Peyer's patch (tissue), 4 donors: Measurements from ENCODE around the gene FARP1. TPM values are rescaled to one million over a fixed set of nuclear protein-coding genes. Genes with fewer than 3 reads are reported as not detected.

Experiments
- DNase-seq, 3 donors: peaks; one replicate each; pipeline ENCODE4 v3.0.0-alpha.2; 2017 to 2019
- H3K27ac ChIP-seq, 4 donors: fragments of 200-600 bp; sonication (generic); one replicate each; pipeline ENCODE4 v1.5.1; 2016 to 2019
- H3K27me3 ChIP-seq, 2 donors: fragments of 200-600 bp; sonication (generic); one replicate each; pipeline ENCODE4 v1.5.1; 2019
- H3K36me3 ChIP-seq, 3 donors: fragments of 200-600 bp; sonication (generic); one replicate each; pipeline ENCODE4 v1.5.1; 2016 to 2019
- H3K4me1 ChIP-seq, 4 donors: fragments of 200-600 bp; sonication (generic); one replicate each; pipeline ENCODE4 v1.5.1; 2016 to 2019
- H3K4me3 ChIP-seq, 4 donors: fragments of 200-600 bp; sonication (generic); 1 replicate in 3 of 4; 2 replicates in 1 of 4; pipeline ENCODE4 v1.5.1; 2016 to 2019; ENCODE audit warnings: mild to moderate bottlenecking in 1 of 4
- H3K9me3 ChIP-seq, 4 donors: fragments of 200-600 bp; sonication (generic); one replicate each; pipeline ENCODE4 v1.5.1; 2016 to 2019; ENCODE audit warnings: mild to moderate bottlenecking in 1 of 4
- POLR2A ChIP-seq, 2 donors: fragments of 450-650 bp; IDR thresholded peaks; one replicate each; pipeline ENCODE4 v1.5.1; 2017; ENCODE audit warnings: antibody characterized with exemption in 2 of 2, mild to moderate bottlenecking in 2 of 2, moderate library complexity in 2 of 2
- total RNA-seq, 4 donors: library from RNA; depleted of rRNA; stranded (reverse); fragments of >200 nt; gene quantifications; one replicate each; pipeline ENCODE4 v1.1.0, GENCODE V29; 2016
- TF ChIP-seq, protein P1 (sequence below), 6 experiments: fragments of 450-650 bp in 4 of 6; fragments of 200-600 bp in 2 of 6; sonication (generic) in 1 of 6; IDR thresholded peaks; one replicate each; pipeline ENCODE4 v1.5.1; 2017 to 2019; ENCODE audit warnings: antibody characterized with exemption in 6 of 6, mild to moderate bottlenecking in 3 of 6, moderate library complexity in 1 of 6

Gene FARP1
- total RNA-seq, 4 donors from 2014 or later, result 10.6 to 61.1 (median 14.9) TPM

DNA sequence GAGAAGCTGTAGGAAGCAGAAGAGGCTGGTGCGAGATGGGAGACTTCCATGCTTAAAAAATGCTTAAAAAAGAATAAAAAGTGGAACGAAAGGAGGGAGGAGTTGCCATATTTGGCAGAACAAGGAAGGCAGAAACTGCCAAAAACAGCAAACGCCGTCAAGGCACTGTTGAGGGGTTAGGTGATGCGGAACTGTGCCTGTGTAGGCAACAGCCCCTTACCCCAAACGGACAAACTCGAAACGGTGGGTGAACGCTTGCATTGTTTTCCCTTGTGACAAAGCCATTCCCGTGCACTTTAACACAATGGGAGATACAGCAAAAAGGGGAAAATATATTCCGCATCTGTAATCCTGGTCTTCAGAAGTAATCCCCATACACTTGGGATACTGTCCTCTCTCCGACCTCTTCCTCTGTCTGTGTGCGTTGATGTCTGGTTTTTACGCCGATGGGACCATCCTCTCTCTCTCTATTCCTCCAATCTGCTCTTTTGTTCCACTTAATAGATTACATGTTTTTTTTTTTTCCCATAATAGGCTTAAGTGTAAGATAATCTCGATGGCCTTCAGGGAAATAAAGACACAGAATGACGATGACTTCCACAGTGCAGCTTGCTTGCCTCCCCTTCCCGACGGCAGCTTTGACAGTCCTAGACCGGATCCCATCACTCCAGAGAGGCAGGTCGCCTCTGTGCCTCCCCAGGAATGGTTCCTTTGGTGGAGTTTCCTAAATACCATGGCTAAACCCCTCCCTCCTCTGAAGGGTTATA, 166.9 kb downstream of the FARP1 start:
- no peak overlapping the region for H3K27ac ChIP-seq

DNA sequence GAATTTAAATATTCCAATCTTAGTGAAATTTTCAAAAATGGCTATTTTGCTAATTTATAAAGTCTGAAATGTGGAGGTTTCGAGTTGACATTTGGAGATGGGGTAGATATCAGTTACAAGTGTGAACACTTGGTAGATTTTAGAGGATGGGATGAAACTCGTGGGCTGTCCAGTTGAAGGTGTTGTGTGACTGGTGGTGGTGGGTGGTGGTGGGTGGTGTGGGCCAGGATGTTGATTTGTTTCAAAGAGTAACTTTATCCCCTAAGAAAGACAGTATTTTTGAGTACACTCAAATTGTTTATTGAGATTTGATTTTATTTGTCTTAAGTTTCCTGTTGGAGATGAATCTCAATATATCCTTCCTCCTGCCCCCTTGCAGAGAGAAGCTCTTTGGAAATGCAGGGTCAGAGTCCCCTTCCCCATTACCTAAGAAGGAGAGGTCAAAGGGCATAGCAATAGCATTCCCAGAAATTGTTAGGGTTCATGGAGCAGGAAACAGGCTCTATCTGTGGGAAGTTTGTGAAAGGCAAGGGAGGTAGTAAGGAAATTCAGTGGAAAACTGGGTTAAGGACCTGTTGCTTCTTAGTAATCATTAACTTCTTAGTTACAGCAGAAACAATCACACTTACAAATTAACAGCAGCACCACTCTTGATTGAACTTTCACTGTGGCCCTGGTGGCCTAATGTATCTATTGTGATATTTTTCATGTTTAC, 167.7 kb downstream of the FARP1 start:
- TF ChIP-seq POLR2A (IDR thresholded peaks at IDR 0.05), result no peak
- TF ChIP-seq, protein P1, sequence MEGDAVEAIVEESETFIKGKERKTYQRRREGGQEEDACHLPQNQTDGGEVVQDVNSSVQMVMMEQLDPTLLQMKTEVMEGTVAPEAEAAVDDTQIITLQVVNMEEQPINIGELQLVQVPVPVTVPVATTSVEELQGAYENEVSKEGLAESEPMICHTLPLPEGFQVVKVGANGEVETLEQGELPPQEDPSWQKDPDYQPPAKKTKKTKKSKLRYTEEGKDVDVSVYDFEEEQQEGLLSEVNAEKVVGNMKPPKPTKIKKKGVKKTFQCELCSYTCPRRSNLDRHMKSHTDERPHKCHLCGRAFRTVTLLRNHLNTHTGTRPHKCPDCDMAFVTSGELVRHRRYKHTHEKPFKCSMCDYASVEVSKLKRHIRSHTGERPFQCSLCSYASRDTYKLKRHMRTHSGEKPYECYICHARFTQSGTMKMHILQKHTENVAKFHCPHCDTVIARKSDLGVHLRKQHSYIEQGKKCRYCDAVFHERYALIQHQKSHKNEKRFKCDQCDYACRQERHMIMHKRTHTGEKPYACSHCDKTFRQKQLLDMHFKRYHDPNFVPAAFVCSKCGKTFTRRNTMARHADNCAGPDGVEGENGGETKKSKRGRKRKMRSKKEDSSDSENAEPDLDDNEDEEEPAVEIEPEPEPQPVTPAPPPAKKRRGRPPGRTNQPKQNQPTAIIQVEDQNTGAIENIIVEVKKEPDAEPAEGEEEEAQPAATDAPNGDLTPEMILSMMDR (IDR thresholded peaks at IDR 0.05), result no peak
- H3K27ac ChIP-seq, result no peak overlapping the region
- H3K9me3 ChIP-seq, result no peaks in the 10 kb centered on the region
- H3K4me3 ChIP-seq, result no peak overlapping the region
- H3K4me1 ChIP-seq, result peaks cover 0 to 22% (median 0%) of the 10 kb centered on the region in 4 donors
- no peaks in the 10 kb centered on the region for H3K27me3 ChIP-seq
- no peaks in the 10 kb centered on the region for H3K36me3 ChIP-seq
- no peak for DNase-seq

More for the DNA sequence above, 166.9 kb downstream of the FARP1 start:
- DNase-seq, result no peak
- Histone ChIP-seq H3K4me3 (no peak overlapping the region), H3K9me3 (no peaks in the 10 kb centered on the region), H3K27me3 (no peaks in the 10 kb centered on the region), H3K36me3 (no peaks in the 10 kb centered on the region), H3K4me1 (peaks cover 0 to 22% (median 0%) of the 10 kb centered on the region in 4 donors)
- TF ChIP-seq, protein P1 (IDR thresholded peaks at IDR 0.05), result no peak
- TF ChIP-seq POLR2A (IDR thresholded peaks at IDR 0.05), result no peak

DNA sequence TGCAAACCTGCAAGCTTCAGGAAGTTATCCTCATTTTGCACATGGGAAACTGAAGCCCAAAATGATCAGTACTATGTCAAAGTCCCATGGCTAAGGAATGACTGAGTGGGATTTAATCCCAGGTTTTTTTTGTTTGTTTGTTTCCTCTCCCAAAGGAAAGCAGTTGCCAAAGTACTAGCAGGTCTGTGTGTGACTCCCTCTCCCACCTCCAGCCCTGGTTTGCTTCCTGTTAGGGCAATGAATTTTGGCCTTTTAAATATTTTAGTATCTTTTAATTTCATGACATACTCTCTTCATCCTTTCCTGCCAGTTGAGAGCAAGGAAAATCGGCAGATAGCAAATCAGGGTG, 168.3 kb downstream of the FARP1 start:
- no peaks in the 10 kb centered on the region for H3K36me3 ChIP-seq
- TF ChIP-seq, protein P1 (IDR thresholded peaks at IDR 0.05), result no peak
- no peak for TF ChIP-seq POLR2A (IDR thresholded peaks at IDR 0.05)
- DNase-seq, result no peak
- no peaks in the 10 kb centered on the region for H3K27me3 ChIP-seq
- H3K4me3 ChIP-seq, result no peak overlapping the region
- H3K9me3 ChIP-seq, result no peaks in the 10 kb centered on the region
- no peak overlapping the region for H3K27ac ChIP-seq
- peaks cover 0 to 22% (median 0%) of the 10 kb centered on the region in 4 donors for H3K4me1 ChIP-seq

DNA sequence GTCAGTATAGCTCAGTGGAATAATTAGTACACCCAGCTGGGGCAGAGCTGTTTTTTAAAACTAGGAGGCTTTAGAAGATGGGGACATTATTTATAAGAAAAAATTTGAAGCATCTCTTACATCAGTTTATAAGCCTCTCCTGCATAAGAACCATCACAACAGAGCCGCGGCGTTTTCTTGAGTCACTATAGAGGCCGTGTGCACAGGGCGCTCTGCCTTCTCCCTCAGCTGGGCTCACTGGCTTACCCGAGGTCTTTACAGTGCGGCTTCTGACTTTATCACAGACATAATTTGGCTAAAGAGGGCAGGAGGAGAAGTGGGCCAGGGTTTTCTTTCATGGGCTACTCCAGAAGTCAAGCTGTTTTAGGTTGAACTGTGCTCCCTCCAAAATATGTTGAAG, 169.7 kb downstream of the FARP1 start:
- no peak overlapping the region for H3K27ac ChIP-seq
- no peak overlapping the region for H3K4me3 ChIP-seq
- DNase-seq, result no peak
- H3K36me3 ChIP-seq, result no peaks in the 10 kb centered on the region
- TF ChIP-seq, protein P1 (IDR thresholded peaks at IDR 0.05), result no peak
- no peak for TF ChIP-seq POLR2A (IDR thresholded peaks at IDR 0.05)
- no peaks in the 10 kb centered on the region for H3K9me3 ChIP-seq
- peaks cover 0 to 22% (median 0%) of the 10 kb centered on the region in 4 donors for H3K4me1 ChIP-seq
- no peaks in the 10 kb centered on the region for H3K27me3 ChIP-seq

DNA sequence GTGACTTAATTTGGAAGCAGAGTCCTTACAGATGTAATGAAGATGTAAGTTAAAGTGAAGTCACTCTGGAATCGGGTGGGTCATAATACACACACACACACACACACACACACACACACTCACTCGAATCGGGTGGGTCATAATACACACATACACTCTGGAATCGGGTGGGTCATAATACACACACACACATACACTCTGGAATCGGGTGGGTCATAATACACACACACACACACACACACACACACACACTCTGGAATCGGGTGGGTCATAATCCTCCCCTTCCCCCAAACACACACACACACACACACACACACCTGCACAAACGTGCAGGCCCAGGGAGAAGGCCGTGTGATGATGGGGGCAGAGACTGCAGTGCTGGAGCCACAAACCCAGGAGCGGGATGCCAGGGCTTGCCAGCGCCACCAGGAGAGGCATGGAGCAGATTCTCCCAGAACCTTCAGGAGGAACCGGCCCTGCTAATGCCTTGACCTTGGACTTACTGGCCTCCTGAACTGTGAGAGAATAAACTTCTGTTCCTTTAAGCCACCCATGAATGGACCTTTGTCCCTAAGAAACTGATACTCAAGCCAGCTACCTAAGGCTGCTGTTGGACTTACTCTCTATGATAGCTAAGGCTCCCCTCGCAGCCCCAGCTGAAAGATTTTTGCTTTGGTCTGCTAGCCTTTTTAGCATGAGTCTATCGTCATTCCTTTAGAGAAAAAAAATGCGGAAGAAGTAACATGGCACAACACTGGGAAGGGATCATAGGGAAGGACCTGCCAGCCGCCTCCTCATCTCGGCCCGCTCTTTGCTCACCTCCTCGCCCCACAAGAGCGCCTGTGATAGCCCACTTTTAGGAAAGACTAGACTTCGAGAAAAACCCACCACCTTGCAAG, 170.4 kb downstream of the FARP1 start:
- Histone ChIP-seq H3K27me3 (no peaks in the 10 kb centered on the region), H3K36me3 (no peaks in the 10 kb centered on the region), H3K4me3 (no peak overlapping the region), H3K9me3 (no peaks in the 10 kb centered on the region), H3K27ac (no peak overlapping the region), H3K4me1 (peaks cover 0 to 22% (median 0%) of the 10 kb centered on the region in 4 donors)
- TF ChIP-seq POLR2A (IDR thresholded peaks at IDR 0.05), result no peak
- TF ChIP-seq, protein P1 (IDR thresholded peaks at IDR 0.05), result no peak
- no peak for DNase-seq
